B cell (primary cell): Measurements from ENCODE around the gene WFS1. TPM values are rescaled to one million over a fixed set of nuclear protein-coding genes. Genes with fewer than 3 reads are reported as not detected.

Experiments
- ATAC-seq: fragments of 200-7000 bp; cut with Tn5 transposase; one replicate; pipeline ENCODE4 v1.10.0; 2021; ENCODE audit warnings: low read depth, mild to moderate bottlenecking, moderate number of reproducible peaks, moderate library complexity
- CTCF ChIA-PET: fragments of 350-600 bp; sonication (Branson Sonifier 250); formaldehyde crosslinking; loops from one replicate; lab custom pipeline; 2021; ENCODE audit warnings: antibody characterized with exemption, inconsistent platforms; lab: Charles Lee
- POLR2A ChIA-PET: fragments of 350-600 bp; sonication (Branson Sonifier 250); formaldehyde crosslinking; loops from one replicate; lab custom pipeline; 2021; ENCODE audit warnings: antibody characterized with exemption; lab: Charles Lee
- DNase-seq: peaks from one replicate; pipeline ENCODE4 v3.0.0; 2013
- H2AFZ ChIP-seq: 2 replicates; pipeline ENCODE4 v1.6.1; 2012; ENCODE audit warnings: mild to moderate bottlenecking, low read depth, low read length; ENCODE audit not compliant: insufficient read depth, poor library complexity, severe bottlenecking
- H3K27ac ChIP-seq, 2 donors: 1 replicate in 1 of 2; 2 replicates in 1 of 2; pipeline ENCODE4 v1.5.1; 2012 to 2013; ENCODE audit warnings: low read length in 2 of 2, mild to moderate bottlenecking in 2 of 2, moderate library complexity in 1 of 2
- H3K27me3 ChIP-seq, 4 experiments: fragments of 200-600 bp in 1 of 4; sonication (generic) in 1 of 4; replicated peaks in 1 of 4; 1 replicate in 2 of 4; 2 replicates in 2 of 4; pipeline versions ENCODE4 v1.6.1 to v1.7.0; 2013 to 2016; ENCODE audit warnings: low read length in 3 of 4, mild to moderate bottlenecking in 2 of 4, mixed read lengths in 1 of 4, moderate library complexity in 1 of 4; ENCODE audit not compliant: insufficient read depth in 4 of 4, control insufficient read depth in 3 of 4; ENCODE audit errors: control extremely low read depth in 1 of 4
- H3K36me3 ChIP-seq, 2 experiments: replicated peaks in 1 of 2; 1 replicate in 1 of 2; 2 replicates in 1 of 2; pipeline versions ENCODE4 v1.6.1 to v1.7.1; 2013; ENCODE audit warnings: low read length in 1 of 2; ENCODE audit not compliant: insufficient read depth in 2 of 2, control insufficient read depth in 1 of 2; ENCODE audit errors: control extremely low read depth in 1 of 2, extremely low read depth in 1 of 2
- H3K4me1 ChIP-seq, 2 donors: fragments of 200-600 bp in 1 of 2; sonication (generic) in 1 of 2; 1 replicate in 1 of 2; 2 replicates in 1 of 2; pipeline versions ENCODE4 v1.5.1 to v1.6.1; 2013 to 2017; ENCODE audit warnings: low read length in 2 of 2; ENCODE audit not compliant: control insufficient read depth in 2 of 2, insufficient read depth in 2 of 2
- H3K4me2 ChIP-seq: replicated peaks from 2 replicates; pipeline ENCODE3; 2012; ENCODE audit warnings: mild to moderate bottlenecking, low read depth, low read length; ENCODE audit not compliant: poor library complexity, severe bottlenecking
- H3K4me3 ChIP-seq, 5 experiments: fragments of 200-600 bp in 1 of 5; sonication (generic) in 1 of 5; 1 replicate in 3 of 5; 2 replicates in 2 of 5; pipeline versions ENCODE4 v1.5.1 to v1.7.0; 2011 to 2016; ENCODE audit warnings: low read length in 4 of 5, mild to moderate bottlenecking in 4 of 5, low read depth in 2 of 5, control low read depth in 1 of 5, moderate library complexity in 1 of 5; ENCODE audit not compliant: insufficient read depth in 1 of 5; ENCODE audit errors: control extremely low read depth in 1 of 5, extremely low read depth in 1 of 5
- H3K79me2 ChIP-seq: fragments of 200-600 bp; sonication (generic); one replicate; pipeline ENCODE4 v1.6.0; 2016; ENCODE audit warnings: low read length; ENCODE audit not compliant: control insufficient read depth, insufficient read depth
- H3K9ac ChIP-seq: fragments of 200-600 bp; sonication (generic); 2 replicates; pipeline ENCODE4 v1.6.1; 2017; ENCODE audit warnings: mild to moderate bottlenecking, low read length, moderate library complexity
- H3K9me3 ChIP-seq, 3 donors: one replicate each; pipeline versions ENCODE4 v1.6.1 to v1.7.1; 2013; ENCODE audit warnings: low read length in 2 of 3; ENCODE audit not compliant: control insufficient read depth in 2 of 3, insufficient read depth in 1 of 3; ENCODE audit errors: control extremely low read depth in 1 of 3
- H4K20me1 ChIP-seq: 2 replicates; pipeline ENCODE4 v1.6.0; 2012; ENCODE audit warnings: mild to moderate bottlenecking, low read length; ENCODE audit not compliant: insufficient read depth, control insufficient read depth, poor library complexity, severe bottlenecking
- H3K27ac Mint-ChIP-seq: one replicate; pipeline ENCODE4 v1.8.0; 2021; ENCODE audit warnings: mixed read lengths
- H3K27me3 Mint-ChIP-seq: one replicate; pipeline ENCODE4 v1.8.0; 2021; ENCODE audit warnings: mixed read lengths
- H3K4me1 Mint-ChIP-seq: one replicate; pipeline ENCODE4 v1.8.0; 2021; ENCODE audit warnings: mixed read lengths
- H3K4me3 Mint-ChIP-seq: one replicate; pipeline ENCODE4 v1.8.0; 2021; ENCODE audit warnings: mixed read lengths
- H3K9me3 Mint-ChIP-seq: one replicate; pipeline ENCODE4 v1.8.0; 2022; ENCODE audit warnings: mixed read lengths; ENCODE audit not compliant: insufficient read depth
- CTCF ChIP-seq: fragments of 200-600 bp; IDR thresholded peaks from one replicate; pipeline ENCODE4 v1.8.0; 2022; ENCODE audit warnings: antibody characterized with exemption, mild to moderate bottlenecking
- EZH2 ChIP-seq: IDR thresholded peaks from 2 replicates; pipeline ENCODE4 v1.6.1; 2012; ENCODE audit warnings: borderline replicate concordance, low read depth, mild to moderate bottlenecking, moderate library complexity, low read length; ENCODE audit not compliant: insufficient read depth, poor library complexity, severe bottlenecking
- WGBS: methylation state at CpG from one replicate; pipeline ENCODE4 v1.1.5; 2013; ENCODE audit warnings: missing lambda C conversion rate; ENCODE audit not compliant: insufficient coverage; 5-methylcytosine and 5-hydroxymethylcytosine counted together
- intact Hi-C: fragments of 100-400 bp; cut with micrococcal nuclease; formaldehyde crosslinking; loops from one replicate; pipeline ENCODE4 v1.10.0; 2022
- polyA plus RNA-seq: library from polyadenylated mRNA; depleted of rRNA; stranded (reverse); fragments of >200 nt; gene quantifications from 2 replicates; pipeline ENCODE4 v1.2.3, GENCODE V29; 2012
- total RNA-seq, 2 donors: library from RNA; stranded (reverse); fragments of 120-200 nt in 1 of 2; gene quantifications; 1 replicate in 1 of 2; 2 replicates in 1 of 2; pipeline versions ENCODE4 v1.2.3 to v1.2.4, GENCODE V29; 2013 to 2022

Gene WFS1
- total and polyA plus RNA-seq, 2 donors (not counting 1 experiment from before 2014, with no cell fraction given), result 5.8 to 6.7 TPM

DNA sequence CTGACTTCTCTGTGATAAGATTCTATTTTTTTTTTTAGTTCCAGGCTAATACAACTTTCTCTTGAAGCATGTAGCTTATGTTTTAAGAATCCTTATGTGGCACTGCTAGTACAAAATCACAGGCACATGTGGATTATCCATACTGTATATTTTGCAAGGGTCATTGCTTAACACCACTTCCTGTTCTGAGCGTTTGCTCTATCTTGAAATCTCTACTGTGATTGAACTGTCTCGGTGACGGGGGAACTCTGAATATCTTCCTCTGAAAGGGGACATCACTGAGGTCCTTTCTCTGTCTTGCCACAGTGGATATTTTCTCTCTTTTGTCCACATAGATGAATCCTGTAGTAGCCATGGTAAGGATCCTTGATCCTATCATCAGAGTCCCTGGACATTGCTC lies 2.1 kb upstream of the WFS1 start:
- no peaks in the 10 kb centered on the region for H3K9me3 ChIP-seq
- no peaks in the 10 kb centered on the region for H3K9me3 Mint-ChIP-seq
- intact Hi-C loops, result loop anchor here (5.0 kb wide), 1 partner anchor 1725 kb away; the partner anchor contains the start of gene STX18
- POLR2A ChIA-PET, result no interaction called here
- peak overlapping the region; percentile 13 for H3K4me3 Mint-ChIP-seq
- no peak for ATAC-seq
- CTCF ChIA-PET, result interaction anchor here (1.7 to 4.0 kb wide), 2 partner anchors 17 to 60 kb away, joined by 9 to 24 read pairs; no protein-coding TSS in a partner anchor
- DNase-seq, result no peak
- H3K27ac Mint-ChIP-seq, result no peak overlapping the region
- H3K4me3 ChIP-seq, result peak overlapping the region in 1 of 5 experiments; percentile 2
- H4K20me1 ChIP-seq, result no peaks in the 10 kb centered on the region
- H3K4me1 Mint-ChIP-seq, result peaks cover 32% of the 10 kb centered on the region
- H3K27me3 Mint-ChIP-seq, result no peaks in the 10 kb centered on the region
- WGBS, result no CpG with 5 or more reads among the region's 3 CpGs
- H3K27ac ChIP-seq, result no peak overlapping the region
- no peak for TF ChIP-seq EZH2
- no peaks in the 10 kb centered on the region for H3K36me3 ChIP-seq
- peaks cover 22 to 33% of the 10 kb centered on the region in 2 donors for H3K4me1 ChIP-seq
- H3K4me2 ChIP-seq, result peak overlapping the region; percentile 37
- no peak overlapping the region for H3K9ac ChIP-seq
- H2AFZ ChIP-seq, result peak overlapping the region; percentile 95
- no peaks in the 10 kb centered on the region for H3K79me2 ChIP-seq
- peaks cover 0 to 3% (median 0%) of the 10 kb centered on the region in 4 experiments for H3K27me3 ChIP-seq

- no peak for DNase-seq
- H3K9me3 Mint-ChIP-seq, result no peaks in the 10 kb centered on the region
- POLR2A ChIA-PET, result no interaction called here
Observed at GRCh38 chr4:6268650-6269615, 717 bp upstream of the WFS1 start.

More at GRCh38 chr4:6268650-6269615, 717 bp upstream of the WFS1 start:
- Histone ChIP-seq H3K9me3 (no peaks in the 10 kb centered on the region), H2AFZ (peak overlapping the region; percentile 95), H3K36me3 (no peaks in the 10 kb centered on the region), H3K4me3 (peak overlapping the region in 4 of 5 experiments; percentile 62 to 95 (median 90)), H3K27ac (no peak overlapping the region), H3K79me2 (no peaks in the 10 kb centered on the region), H3K4me2 (peak overlapping the region; percentile 97), H4K20me1 (no peaks in the 10 kb centered on the region), H3K9ac (peak overlapping the region; percentile 78), H3K4me1 (peaks cover 22 to 33% of the 10 kb centered on the region in 2 donors), H3K27me3 (peaks cover 0 to 3% (median 0%) of the 10 kb centered on the region in 4 experiments)
- Mint-ChIP-seq H3K27me3 (no peaks in the 10 kb centered on the region), H3K27ac (peak overlapping the region; percentile 68), H3K4me1 (peaks cover 32% of the 10 kb centered on the region), H3K4me3 (peak overlapping the region; percentile 92)
- ATAC-seq, result peak; percentile 4
- intact Hi-C loops, result loop anchor here (2.0 to 5.0 kb wide), 3 partner anchors 448 to 1727 kb away; partner anchors contain the start of genes BLOC1S4, KIAA0232 and STX18
- CTCF ChIA-PET, result interaction anchor here (0.8 to 4.0 kb wide), 3 partner anchors 11 to 63 kb away, joined by 3 to 24 read pairs (median 4); no protein-coding TSS in a partner anchor
- TF ChIP-seq EZH2, result no peak
- no peak for TF ChIP-seq CTCF
- WGBS, result 13% methylated on average over 24 of the region's 32 CpGs
